ENCODE data around the gene SMPX.

DNA sequence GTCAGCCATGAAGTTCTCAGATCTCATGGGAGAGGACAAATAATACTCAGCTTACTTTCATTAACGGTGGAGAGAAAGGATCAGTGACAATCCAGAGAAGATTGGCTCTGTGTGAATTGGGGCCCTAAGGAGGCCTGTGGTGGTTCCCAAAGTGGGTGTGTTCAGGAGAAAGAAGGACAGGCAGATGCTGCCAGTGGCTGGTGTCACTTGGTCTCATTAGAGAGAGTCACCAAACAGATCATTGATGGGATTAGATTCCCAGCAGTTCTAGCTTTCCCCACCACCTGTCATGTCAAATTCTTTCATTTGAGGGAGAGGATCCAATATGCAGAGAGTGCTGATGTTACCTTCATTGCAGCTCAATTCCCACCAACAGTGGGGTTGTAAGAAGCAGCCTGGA is 8.0 kb downstream of the SMPX start:
- TF ChIP-seq, protein P1, sequence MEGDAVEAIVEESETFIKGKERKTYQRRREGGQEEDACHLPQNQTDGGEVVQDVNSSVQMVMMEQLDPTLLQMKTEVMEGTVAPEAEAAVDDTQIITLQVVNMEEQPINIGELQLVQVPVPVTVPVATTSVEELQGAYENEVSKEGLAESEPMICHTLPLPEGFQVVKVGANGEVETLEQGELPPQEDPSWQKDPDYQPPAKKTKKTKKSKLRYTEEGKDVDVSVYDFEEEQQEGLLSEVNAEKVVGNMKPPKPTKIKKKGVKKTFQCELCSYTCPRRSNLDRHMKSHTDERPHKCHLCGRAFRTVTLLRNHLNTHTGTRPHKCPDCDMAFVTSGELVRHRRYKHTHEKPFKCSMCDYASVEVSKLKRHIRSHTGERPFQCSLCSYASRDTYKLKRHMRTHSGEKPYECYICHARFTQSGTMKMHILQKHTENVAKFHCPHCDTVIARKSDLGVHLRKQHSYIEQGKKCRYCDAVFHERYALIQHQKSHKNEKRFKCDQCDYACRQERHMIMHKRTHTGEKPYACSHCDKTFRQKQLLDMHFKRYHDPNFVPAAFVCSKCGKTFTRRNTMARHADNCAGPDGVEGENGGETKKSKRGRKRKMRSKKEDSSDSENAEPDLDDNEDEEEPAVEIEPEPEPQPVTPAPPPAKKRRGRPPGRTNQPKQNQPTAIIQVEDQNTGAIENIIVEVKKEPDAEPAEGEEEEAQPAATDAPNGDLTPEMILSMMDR (IDR thresholded peaks at IDR 0.05; ENCODE audit: insufficient read depth, low read length, poor library complexity, severe bottlenecking): no peak
- TF ChIP-seq EZH2phosphoT487 (conservative IDR thresholded peaks at IDR 0.05; ENCODE audit: low read length): no peak
